HG03565 (cell line): ENCODE results near the gene NOL12.

Source experiments
- ATAC-seq: cut with Tn5 transposase; IDR thresholded peaks from one replicate; pipeline ENCODE4 v1.9.1; 2021; ENCODE audit warnings: mild to moderate bottlenecking, moderate library complexity; ENCODE audit not compliant: unreplicated experiment

Gene NOL12

DNA sequence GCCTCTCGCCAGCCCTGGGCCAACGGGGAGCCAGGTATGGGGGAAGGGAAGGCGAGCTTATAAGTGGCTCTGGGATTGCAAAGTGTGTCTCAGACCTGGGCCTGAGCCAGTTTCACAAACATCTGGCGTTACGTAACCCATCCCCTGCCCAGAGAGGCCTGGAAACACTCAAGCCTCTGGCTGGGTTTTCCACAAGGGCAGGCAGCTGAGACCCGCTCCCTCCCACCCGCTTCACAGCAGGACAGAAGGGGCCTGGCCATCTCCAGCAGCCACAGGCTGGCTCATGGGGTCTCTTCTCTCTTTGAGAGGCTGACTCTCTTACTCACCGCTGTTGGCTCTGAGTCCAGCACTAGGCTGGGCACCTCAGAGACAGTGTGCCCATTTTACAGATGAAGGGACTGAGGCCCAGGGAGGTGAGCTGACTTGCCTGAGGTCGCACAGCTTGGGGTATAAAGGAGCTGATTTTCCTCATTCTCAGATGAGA is 55.2 kb downstream of the NOL12 start:
- no peak for ATAC-seq

GRCh38 chr22:37742376-37743171 is 56.4 kb downstream of the NOL12 start:
- no peak for ATAC-seq
